ENCODE measurements around the gene DNLZ.

The DNLZ gene

GRCh38 chr9:136395345-136396218 lies 32.0 kb upstream of the DNLZ start:
- DNase-seq, result no peak

GRCh38 chr9:136395020-136395340 lies 31.4 kb upstream of the DNLZ start:
- no peak for DNase-seq

- no peak for DNase-seq
These were observed 30.9 kb upstream of the DNLZ start for GRCh38 chr9:136394312-136395019.

- no peak for DNase-seq
These were observed 30.0 kb upstream of the DNLZ start for GRCh38 chr9:136393531-136393930.

GRCh38 chr9:136392538-136393449 lies 29.2 kb upstream of the DNLZ start:
- DNase-seq, result no peak

- DNase-seq, result no peak
These were observed 28.4 kb upstream of the DNLZ start for GRCh38 chr9:136391737-136392537.

- no peak for DNase-seq
These were observed 25.9 kb upstream of the DNLZ start for GRCh38 chr9:136389396-136389795.

- DNase-seq, result no peak
These were observed 23.7 kb upstream of the DNLZ start for GRCh38 chr9:136387217-136387616.

- DNase-seq, result peak; percentile 88
These were observed 22.5 kb upstream of the DNLZ start for GRCh38 chr9:136386018-136386417.

GRCh38 chr9:136385015-136385414 lies 21.5 kb upstream of the DNLZ start:
- DNase-seq, result no peak

GRCh38 chr9:136383436-136383835 lies 19.9 kb upstream of the DNLZ start:
- no peak for DNase-seq

- DNase-seq, result no peak
These were observed 18.5 kb upstream of the DNLZ start for GRCh38 chr9:136381966-136382513.

- DNase-seq, result no peak
These were observed 17.8 kb upstream of the DNLZ start for GRCh38 chr9:136381311-136381710.

- no peak for DNase-seq
These were observed 16.8 kb upstream of the DNLZ start for GRCh38 chr9:136380381-136380780.

GRCh38 chr9:136379891-136380290 lies 16.3 kb upstream of the DNLZ start:
- DNase-seq, result no peak

- no peak for DNase-seq
These were observed 15.9 kb upstream of the DNLZ start for GRCh38 chr9:136379401-136379800.

GRCh38 chr9:136379003-136379287 lies 15.4 kb upstream of the DNLZ start:
- DNase-seq, result no peak

GRCh38 chr9:136378170-136379002 lies 14.8 kb upstream of the DNLZ start:
- DNase-seq, result no peak

- no peak for DNase-seq
These were observed 14.0 kb upstream of the DNLZ start for GRCh38 chr9:136377341-136378169.

GRCh38 chr9:136376457-136376856 lies 12.9 kb upstream of the DNLZ start:
- no peak for DNase-seq

- no peak for DNase-seq
These were observed 11.6 kb upstream of the DNLZ start for GRCh38 chr9:136375096-136375495.
